GM21786 (cell line): ENCODE data around the gene FRMPD4.

Experiments
- ATAC-seq: cut with Tn5 transposase; IDR thresholded peaks from one replicate; pipeline ENCODE4 v1.9.1; 2021; ENCODE audit not compliant: unreplicated experiment

FRMPD4 gene

DNA sequence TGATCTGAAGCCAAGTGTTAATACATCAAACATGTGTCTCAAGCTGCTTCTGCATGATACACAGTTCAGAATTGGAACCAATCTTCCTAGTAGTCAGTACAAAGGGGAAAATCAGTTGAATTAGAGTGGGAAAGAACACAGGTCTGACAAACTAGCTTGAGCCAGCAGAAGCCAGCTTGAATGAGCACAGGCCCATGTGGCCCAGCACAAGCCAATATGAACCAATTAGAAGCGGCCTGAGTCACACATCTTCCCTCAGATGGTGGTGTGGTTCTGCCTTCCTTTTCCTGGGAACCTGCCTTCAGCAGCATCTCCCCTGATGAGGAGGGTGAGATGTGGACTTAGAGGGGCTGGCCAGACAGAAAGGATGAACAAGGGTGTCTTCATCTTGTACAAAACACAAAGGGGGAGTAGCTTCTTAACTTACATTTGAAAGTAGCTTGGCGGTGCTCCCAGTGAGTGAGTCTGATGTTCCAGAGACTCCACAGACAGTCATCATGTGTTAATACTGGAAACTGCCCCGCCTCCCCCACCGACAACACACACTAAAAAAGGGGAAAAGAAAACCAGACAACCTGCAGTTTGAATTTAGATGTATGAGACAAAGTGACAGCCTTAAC lies 72.0 kb downstream of the FRMPD4 start:
- ATAC-seq: no peak

DNA sequence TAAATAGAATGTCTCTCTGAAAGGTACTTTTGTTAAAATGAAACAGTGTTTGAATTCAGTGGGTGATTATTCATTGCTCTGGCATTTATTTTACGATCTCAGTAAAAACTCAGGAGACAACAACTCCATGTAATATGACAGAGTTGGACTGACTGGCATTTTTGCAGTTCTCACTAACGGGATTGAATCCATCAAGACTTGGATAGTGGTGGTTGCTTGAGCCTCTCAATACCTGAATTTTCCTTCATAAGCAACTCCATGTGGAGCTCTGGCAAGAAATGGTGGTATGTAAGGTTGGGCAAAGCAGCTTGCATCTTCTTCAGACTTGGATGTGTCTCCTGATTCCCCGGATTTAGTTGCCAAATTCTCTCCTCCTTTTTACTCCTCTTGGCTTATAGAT lies 72.7 kb downstream of the FRMPD4 start:
- no peak for ATAC-seq

DNA sequence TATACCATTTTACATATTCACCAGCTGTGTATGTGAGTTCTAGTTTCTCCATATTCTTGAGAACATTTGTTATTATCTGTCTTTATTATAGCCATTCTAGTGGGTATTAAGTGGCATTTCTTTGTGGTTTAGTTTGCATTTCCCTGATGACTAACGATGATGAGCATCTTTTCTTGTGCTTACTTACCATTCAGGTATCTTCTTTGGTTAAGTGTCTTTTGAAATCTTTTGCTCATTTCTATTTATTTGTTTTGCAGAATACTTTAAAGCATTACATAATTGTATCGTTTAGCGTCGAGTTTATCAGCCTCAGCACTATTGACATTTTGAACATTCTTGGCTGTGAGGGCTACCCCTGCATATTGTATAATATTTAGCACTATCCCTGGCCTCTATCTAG lies 85.4 kb downstream of the FRMPD4 start:
- ATAC-seq: no peak

DNA sequence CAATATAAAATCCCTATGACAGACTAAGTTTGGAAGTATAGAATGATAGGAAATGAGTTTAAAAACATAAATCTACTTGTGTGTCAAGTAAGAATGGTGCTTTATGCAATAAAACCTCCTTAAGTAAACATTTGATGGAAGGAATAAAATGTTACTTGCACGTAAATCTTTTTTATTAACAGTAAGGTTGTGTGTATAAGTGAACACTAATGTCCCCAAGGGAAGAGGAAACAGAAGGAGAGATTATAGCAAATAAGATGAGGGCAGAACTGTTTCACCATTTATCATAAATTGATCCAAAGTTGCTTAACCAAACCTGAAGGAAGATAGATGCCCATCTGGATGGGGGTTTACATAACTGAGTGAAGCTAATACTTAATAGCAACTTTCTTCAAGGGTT lies 86.8 kb downstream of the FRMPD4 start:
- no peak for ATAC-seq

DNA sequence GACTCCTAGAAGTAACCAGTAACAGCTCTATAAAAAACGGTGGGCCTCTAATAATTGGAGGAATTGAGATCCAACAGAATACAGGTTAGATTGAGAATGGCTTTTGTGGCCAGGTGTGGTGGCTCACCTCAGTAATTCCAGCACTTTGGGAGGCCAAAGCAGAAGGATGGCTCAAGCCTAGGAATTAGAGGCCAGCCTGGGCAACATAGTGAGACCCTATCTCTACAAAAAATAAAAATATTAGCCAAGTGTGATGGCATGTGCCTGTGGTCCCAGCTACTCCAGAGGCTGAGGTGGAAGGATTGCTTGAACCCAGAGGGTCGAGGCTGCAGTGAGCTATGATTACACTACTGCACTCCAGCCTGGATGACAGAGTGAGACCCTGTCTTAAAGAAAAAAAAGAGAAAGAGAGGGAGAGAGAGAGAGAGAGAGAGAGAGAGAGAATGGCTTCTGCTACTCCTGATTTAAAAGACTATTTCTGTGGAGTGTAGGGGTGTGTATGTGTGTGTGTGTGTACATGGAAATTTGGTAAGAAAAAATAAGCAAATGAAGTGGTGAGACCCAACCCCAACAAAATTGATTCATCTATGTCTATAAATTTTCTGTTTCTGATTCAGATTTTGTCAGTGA lies 89.3 kb downstream of the FRMPD4 start:
- no peak for ATAC-seq

DNA sequence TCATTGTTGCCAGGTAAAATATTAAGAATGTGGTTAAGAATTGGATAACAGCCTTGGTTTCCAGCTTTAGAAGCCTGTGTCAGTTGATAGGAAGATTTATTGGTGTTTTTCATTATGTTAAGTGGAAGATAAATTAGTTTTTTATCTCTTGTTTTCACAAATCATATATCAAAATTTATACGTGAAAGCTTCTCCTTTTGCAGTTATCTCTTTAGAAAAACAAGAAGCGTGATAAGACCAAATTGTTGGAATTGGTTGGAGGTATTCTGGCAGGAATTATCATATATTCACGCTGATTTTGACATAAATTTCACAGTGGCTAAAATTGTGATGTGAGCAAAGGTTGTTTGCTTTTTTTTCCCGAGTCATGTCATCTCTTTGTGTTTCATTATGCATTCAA lies 90.6 kb downstream of the FRMPD4 start:
- no peak for ATAC-seq

DNA sequence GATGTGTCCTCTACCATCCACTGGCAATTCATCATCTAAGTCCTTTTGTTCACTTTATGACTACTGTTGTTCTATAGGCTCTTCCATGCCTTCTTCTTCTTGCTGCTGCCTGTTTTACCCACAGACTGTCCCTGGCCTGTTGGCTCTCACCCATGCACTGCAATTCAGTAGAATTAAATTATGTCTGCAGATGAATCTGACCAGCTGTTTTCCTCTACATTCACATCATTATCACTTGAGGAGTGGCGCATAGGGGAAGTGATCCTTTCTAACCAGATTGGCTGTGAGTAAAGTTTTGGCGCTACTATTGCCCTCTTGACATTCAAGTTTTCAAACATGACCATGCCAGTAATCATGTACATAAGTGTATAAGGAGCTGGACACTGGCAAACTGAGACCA lies 91.7 kb downstream of the FRMPD4 start:
- ATAC-seq: no peak

DNA sequence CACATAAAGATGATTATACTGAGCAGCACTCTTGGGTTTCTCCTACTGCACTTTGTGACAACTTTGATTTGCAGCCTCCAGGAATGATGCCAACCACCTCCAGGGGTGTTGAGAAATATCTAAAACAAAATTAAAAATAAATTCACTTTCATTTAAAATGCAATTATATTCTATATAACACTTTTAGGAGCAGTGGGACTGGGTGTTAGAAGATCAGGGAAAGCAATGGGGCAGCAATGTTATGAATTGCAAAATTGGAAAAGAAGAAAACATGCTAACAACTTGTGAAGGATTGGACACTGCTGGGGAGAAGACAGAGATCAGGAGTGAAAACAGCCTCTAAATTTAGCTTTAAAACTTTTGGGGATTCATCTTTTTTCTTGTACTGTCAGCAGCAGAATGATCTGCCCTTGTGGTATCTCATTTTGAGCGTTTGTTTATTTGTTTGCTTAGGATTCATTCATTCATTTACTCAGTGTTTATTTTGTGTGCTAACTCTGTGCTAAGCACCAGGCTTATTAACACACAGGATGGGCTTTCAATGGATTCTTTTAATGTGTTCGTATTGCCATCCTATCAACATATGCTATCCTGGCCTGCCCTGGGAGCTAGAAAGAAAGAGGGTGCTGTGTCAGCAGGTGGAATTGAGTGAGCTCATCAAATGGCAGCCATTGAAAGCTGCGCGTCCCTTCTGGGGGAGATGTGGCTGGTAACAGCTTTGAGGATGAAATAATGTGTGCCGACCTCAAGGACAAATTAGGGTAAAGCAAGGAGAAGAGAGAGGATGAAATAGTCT lies 96.5 kb downstream of the FRMPD4 start:
- ATAC-seq: no peak

DNA sequence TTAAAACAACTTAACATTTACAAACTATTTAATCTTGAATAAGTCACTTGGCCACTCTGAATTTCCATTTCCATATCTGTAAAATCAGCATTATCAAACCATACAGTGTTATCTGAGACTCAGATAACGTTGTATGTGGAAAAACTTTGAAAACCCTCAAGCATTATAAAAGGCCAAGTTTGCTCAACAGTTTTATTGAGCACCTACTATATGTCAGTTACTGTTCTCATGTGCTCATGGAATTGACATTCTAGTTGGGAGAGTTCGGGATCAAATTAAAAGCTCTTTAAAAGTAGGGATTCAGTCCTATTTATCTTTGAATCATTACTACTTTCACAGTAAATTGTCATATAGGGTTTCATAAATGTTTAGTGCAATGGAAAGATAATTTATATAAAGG lies 97.9 kb downstream of the FRMPD4 start:
- ATAC-seq: no peak

DNA sequence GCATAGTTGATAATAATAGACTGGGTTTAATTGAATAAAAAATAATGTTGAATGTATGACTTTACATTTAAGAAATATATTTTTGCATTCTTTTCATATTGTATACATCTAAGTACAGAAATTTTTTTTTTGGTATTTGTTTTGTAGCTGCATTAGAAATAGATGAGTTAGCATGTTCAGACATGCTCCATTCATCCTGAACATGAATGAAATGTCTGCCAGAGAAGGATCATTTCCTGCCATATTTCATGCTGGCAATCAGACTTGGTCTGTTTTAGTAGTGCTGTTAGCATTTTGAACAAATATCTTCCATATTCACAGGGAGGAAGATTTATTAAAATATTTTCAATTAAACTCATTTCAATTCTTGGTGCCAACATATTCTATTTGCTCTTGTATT lies 98.9 kb downstream of the FRMPD4 start:
- no peak for ATAC-seq

DNA sequence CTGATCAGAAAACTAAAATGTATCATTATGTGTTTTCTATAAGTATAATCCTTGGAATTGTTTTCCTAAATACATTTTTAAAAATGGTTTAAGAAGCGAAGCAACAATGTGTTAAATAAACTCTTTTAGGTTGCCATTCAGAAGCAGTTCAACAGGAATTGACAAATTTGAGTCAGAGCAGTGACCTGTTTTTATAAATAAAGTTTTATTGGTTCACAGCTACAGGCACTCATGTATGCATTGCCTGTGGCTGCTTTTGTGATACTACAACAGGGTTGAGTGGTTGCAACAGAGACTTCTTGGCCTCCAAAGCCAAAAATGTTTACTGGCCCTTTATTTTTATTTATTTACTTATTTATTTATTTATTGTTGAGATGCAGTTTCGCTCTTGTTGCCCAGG lies 99.5 kb downstream of the FRMPD4 start:
- ATAC-seq: no peak

DNA sequence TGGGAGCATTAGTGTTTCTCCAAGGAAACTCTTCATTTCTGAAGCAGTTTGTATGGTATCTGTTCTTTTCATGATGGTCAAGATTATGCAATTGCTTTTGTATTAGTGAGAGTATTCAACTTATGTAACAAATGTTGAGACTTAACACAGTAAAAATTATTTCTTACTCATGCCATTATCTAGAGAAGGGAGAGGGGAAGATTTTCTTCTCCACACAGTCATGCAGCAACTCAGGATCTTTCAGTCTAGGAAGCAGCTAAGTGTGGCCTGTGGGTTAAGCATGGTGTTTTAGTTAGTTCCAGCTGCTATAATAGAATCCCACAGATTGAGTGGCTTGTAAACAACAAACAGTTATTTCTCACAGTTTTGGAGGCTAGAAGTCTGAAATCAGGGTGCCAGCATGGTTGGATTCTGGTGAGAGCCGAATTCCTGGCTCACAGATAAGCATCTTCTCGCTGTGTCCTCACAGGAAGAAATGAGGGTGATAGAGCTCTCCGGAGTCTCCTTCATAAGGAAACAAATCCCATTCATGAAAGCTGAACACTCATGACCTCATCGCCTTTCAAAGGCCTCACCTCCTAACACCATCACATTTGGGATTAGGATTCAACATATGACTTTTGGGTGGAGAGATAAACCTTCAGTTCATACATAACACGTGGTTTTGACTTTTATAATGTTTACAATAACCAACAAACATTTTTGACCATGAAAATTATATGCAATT lies 101.2 kb downstream of the FRMPD4 start:
- no peak for ATAC-seq

DNA sequence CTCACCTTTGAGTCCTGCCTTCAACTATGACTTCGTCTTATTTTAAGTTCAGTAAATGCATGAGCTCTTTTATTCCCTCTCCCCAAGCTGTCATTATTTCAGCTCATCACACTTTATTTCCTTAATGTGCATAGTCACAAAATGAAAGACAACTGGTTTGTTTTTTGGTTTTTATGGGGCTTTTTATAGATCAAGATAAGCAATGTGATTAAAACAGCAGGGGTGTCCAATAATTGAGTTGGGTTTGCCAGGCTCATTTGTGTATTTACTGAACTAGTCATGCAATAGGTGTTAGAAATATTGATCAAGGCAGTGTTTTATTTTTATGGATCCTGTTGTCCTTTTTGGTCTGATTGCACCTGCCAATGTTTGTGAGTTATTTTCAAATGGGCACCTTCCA lies 102.2 kb downstream of the FRMPD4 start:
- ATAC-seq: no peak

DNA sequence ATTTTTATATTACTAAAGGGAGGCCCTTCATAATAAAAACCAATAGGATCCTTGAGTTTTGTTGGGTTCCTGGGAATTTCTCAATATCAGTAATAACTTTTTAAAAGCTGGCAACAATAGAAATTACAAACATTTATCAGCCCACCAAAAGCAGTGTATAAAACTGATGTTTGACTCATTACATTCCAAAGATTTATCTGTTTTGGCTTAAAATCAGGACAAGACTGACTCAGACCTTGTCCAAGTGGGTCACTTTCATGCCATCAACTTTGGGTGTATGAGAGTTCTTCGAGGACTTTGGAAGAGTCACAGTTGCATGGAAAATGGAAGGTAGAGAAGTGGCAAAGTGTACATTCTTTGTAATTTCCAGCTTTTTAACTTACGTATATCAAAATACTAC lies 102.8 kb downstream of the FRMPD4 start:
- no peak for ATAC-seq

DNA sequence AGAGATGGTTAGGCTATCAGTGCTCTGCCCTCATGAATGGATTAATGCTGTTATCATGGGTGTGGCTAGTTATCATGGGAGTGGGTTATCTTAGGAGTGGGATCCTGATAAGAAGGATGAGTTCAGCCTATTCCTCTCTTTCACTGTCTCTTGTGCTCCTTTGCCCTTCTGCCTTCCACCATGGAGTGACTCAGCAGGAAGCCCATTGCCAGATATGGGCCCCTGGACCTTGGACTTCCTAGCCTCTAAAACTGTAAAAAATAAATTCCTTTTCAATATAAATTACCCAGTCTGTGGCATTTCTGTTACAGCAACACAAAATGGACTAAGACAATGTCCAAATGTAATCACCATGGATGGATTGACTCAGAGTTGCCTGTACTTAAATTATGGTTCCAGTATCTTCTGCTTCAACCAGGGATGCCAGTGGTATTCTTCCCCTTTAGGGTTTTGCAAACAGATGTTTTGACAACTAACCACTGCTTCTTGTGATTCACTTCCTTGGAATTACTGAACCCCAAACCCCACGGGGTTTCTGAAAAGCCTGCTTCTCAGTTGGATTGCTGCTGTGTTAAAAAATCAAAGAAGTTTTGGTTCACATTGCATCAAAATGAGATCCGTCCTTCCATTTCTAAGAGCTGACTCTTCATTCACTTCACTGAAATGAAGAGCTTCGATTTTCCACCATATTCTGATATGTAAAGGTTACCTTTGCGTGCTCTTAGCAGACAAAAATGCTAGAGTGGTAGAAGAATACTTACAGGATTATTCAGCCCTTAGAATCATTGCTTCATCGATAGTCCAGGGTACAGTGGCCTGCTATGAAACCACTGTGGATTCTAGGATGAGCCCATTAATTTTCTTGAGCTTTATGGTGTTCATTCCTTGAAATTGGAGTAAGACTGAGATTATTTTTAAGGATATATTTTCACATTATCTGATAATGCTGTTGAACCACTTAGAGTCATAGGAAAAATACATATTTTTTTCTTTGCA lies 107.7 kb downstream of the FRMPD4 start:
- no peak for ATAC-seq

DNA sequence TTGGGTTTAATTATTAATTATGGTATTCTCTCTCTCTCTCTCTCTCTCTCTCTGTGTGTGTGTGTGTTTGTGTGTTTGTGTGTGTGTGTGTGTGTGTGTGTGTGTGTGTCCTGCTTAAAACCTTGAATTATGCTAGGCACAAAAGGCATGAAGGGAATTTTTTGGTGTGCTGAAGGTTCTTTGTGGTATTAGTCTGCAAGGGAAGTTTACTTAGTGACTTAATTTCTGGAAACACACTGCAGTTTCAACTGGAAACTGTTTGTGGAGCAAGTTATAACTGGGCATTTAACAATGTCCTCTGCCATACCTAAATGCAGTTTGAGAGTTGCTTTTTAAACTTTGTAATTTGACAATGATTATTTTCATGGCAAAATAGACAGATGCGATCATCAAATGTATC lies 111.7 kb downstream of the FRMPD4 start:
- ATAC-seq: no peak

DNA sequence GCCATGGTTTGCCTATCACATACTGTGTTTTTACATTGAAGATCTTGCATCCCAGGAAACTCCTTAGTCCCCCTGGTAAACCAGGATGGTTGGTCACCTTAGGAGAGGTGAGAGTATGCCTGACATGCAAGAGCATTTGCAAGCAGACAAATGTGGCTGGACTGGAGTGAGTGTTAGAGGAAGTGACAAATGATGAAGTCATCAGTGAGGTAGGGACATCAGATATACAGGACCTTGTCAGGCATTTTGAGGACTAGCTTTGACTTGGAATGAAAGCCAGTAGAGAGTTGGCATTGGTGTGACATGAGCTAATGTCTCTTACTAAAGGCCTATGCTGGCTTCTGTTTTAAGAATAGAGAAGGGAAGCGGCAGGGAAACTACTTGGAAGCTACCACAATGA lies 124.9 kb downstream of the FRMPD4 start:
- no peak for ATAC-seq

DNA sequence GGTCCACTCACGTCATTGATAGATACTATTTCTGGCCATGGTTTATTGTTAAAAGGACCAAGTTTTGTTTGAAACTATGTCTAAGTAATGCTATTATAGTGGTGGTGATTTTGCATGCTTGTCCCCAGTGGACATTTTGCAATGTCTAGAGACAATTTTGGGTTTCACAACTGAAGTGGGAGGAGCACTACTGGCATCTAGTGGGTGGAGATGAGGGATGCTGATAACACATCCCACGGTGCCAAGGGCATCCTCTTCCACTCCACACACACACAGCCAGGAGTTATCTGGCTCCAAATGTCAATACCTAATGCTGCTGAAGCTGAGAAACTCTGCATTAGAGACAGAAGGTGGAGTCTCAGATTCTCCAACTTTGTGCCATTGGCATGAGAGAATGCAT lies 131.2 kb downstream of the FRMPD4 start:
- no peak for ATAC-seq

DNA sequence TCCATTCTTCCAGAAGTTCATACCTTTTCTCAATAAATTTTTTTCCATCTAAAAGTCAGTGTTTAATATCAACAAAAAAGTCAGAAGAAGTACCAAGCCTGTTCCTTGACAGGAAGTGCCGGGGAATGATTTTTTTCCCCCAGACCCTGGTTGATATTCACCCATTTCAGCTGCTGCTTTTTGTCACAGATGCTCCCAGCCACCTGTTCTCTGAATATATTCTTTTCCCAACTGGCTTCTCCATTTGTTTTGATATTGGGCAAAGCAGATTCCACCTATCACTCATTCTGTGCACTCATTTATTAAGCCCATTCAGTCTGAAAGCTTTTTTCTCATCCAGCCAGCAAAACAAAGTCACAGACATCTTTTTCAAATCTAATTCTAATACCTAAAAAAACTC lies 139.9 kb downstream of the FRMPD4 start:
- ATAC-seq: no peak

DNA sequence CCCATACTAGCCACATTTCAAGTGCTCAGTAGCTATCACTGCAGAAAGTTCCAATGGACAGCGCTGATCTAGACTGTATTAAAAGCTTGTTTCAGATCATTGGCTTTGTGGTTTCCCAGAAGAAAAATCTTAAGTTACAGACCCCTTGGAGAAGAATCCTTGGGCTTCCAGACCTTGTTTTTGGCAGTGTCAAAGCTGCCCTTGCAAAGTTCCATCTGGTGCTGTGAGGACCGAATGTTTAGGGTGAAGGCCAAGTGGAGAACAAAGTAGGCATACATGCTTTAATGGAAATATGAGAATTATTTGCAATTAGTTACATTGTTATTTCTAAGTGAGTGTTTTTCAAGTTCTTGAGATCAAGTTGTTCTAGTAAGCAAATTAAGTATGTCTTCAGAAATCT lies 144.7 kb downstream of the FRMPD4 start:
- no peak for ATAC-seq
